GM23338 (cell line): ENCODE data around the gene MAPKAPK2. TPM values are rescaled to one million over a fixed set of nuclear protein-coding genes. Genes with fewer than 3 reads are reported as not detected.

ENCODE experiments used
- ATAC-seq: fragments of 200-7000 bp; cut with Tn5 transposase; 3 replicates; pipeline ENCODE4 v1.9.1; 2020
- DNase-seq: peaks from one replicate; pipeline ENCODE4 v3.0.0-alpha.2; 2015; ENCODE audit warnings: low spot score
- H2AFZ ChIP-seq: fragments of 200-600 bp; sonication (generic); 2 replicates; pipeline ENCODE4 v1.8.0; 2016; ENCODE audit warnings: antibody characterized with exemption, mild to moderate bottlenecking, moderate library complexity
- H3F3A ChIP-seq: fragments of 200-600 bp; sonication (generic); replicated peaks from 2 replicates; pipeline ENCODE4 v1.8.0; 2017; ENCODE audit warnings: antibody characterized with exemption, mixed run types, low read depth
- H3K27ac ChIP-seq: fragments of 200-600 bp; sonication (generic); 2 replicates; pipeline ENCODE4 v1.6.1; 2016; ENCODE audit warnings: low read depth
- H3K27me3 ChIP-seq: fragments of 200-600 bp; sonication (generic); 2 replicates; pipeline ENCODE4 v1.8.0; 2016; ENCODE audit warnings: mild to moderate bottlenecking, mixed run types, moderate library complexity; ENCODE audit not compliant: insufficient read depth
- H3K36me3 ChIP-seq: fragments of 200-600 bp; sonication (generic); 2 replicates; pipeline ENCODE4 v1.8.0; 2016; ENCODE audit warnings: mild to moderate bottlenecking; ENCODE audit not compliant: insufficient read depth
- H3K4me1 ChIP-seq: fragments of 200-600 bp; sonication (generic); 2 replicates; pipeline ENCODE4 v1.8.0; 2016; ENCODE audit warnings: mild to moderate bottlenecking, moderate library complexity; ENCODE audit not compliant: insufficient read depth
- H3K4me2 ChIP-seq: fragments of 200-600 bp; sonication (generic); 2 replicates; pipeline ENCODE4 v1.7.1; 2017; ENCODE audit warnings: mixed run types
- H3K4me3 ChIP-seq: fragments of 200-600 bp; sonication (generic); 2 replicates; pipeline ENCODE4 v1.6.1; 2016; ENCODE audit warnings: mixed run types
- H3K79me2 ChIP-seq: fragments of 200-600 bp; sonication (generic); replicated peaks from 2 replicates; pipeline ENCODE4 v1.8.0; 2017; ENCODE audit warnings: mild to moderate bottlenecking; ENCODE audit not compliant: insufficient read depth
- H3K9me2 ChIP-seq: fragments of 200-600 bp; sonication (generic); 2 replicates; pipeline ENCODE4 v1.8.0; 2017; ENCODE audit not compliant: insufficient read depth
- H4K20me1 ChIP-seq: fragments of 200-600 bp; sonication (generic); replicated peaks from 2 replicates; pipeline ENCODE4 v1.8.0; 2017; ENCODE audit warnings: mild to moderate bottlenecking; ENCODE audit not compliant: insufficient read depth
- H3K27ac Mint-ChIP-seq: 2 replicates; pipeline ENCODE4 v1.8.0; 2020; ENCODE audit warnings: inconsistent platforms, mild to moderate bottlenecking, moderate library complexity, mixed read lengths
- H3K27me3 Mint-ChIP-seq: 3 replicates; pipeline ENCODE4 v1.8.0; 2022; ENCODE audit warnings: low read depth, mild to moderate bottlenecking, moderate library complexity, mixed read lengths, inconsistent platforms; ENCODE audit not compliant: insufficient read depth, poor library complexity
- H3K36me3 Mint-ChIP-seq: 3 replicates; pipeline ENCODE4 v1.8.0; 2021; ENCODE audit warnings: low read depth, mild to moderate bottlenecking, inconsistent platforms, moderate library complexity, mixed read lengths
- H3K4me1 Mint-ChIP-seq: 3 replicates; pipeline ENCODE4 v1.8.0; 2020; ENCODE audit warnings: mild to moderate bottlenecking, inconsistent platforms, mixed read lengths
- H3K4me3 Mint-ChIP-seq: 3 replicates; pipeline ENCODE4 v1.8.0; 2021; ENCODE audit warnings: moderate library complexity, mild to moderate bottlenecking, inconsistent platforms, mixed read lengths
- H3K9me3 Mint-ChIP-seq: 3 replicates; pipeline ENCODE4 v1.8.0; 2020; ENCODE audit warnings: moderate library complexity, mild to moderate bottlenecking, inconsistent platforms, mixed read lengths
- CREB1 ChIP-seq: fragments of 250-450 bp; sonication (Bioruptor Pico); IDR thresholded peaks from 2 replicates; pipeline ENCODE4 v1.5.0; 2020; ENCODE audit warnings: low read depth, mild to moderate bottlenecking, moderate library complexity
- CTCF ChIP-seq, 2 experiments: fragments of 200-600 bp in 1 of 2; sonication (generic) in 1 of 2; conservative IDR thresholded peaks; 2 replicates each; pipeline versions ENCODE4 v1.5.1 to v1.6.1; 2016 to 2017; ENCODE audit warnings: antibody characterized with exemption in 2 of 2, low read depth in 2 of 2, mild to moderate bottlenecking in 2 of 2, moderate library complexity in 1 of 2
- EZH2 ChIP-seq: fragments of 200-600 bp; sonication (generic); IDR thresholded peaks from one replicate; pipeline ENCODE4 v1.8.0; 2017; ENCODE audit warnings: antibody characterized with exemption, mild to moderate bottlenecking, low read depth; ENCODE audit not compliant: unreplicated experiment
- EZH2phosphoT487 ChIP-seq: fragments of 200-600 bp; sonication (generic); IDR thresholded peaks from one replicate; pipeline ENCODE4 v1.8.1; 2018; ENCODE audit warnings: antibody characterized with exemption; ENCODE audit not compliant: unreplicated experiment
- JUNB ChIP-seq: IDR thresholded peaks from one replicate; pipeline ENCODE4 v1.6.1; 2016; ENCODE audit warnings: antibody characterized with exemption; ENCODE audit not compliant: unreplicated experiment
- NANOG ChIP-seq: IDR thresholded peaks from 2 replicates; pipeline ENCODE4 v1.6.1; 2016; ENCODE audit warnings: antibody characterized with exemption, borderline replicate concordance
- POLR2AphosphoS5 ChIP-seq: IDR thresholded peaks from 2 replicates; pipeline ENCODE4 v1.6.1; 2016; ENCODE audit warnings: antibody characterized with exemption, low read depth
- REST ChIP-seq: IDR thresholded peaks from one replicate; pipeline ENCODE4 v1.6.1; 2018; ENCODE audit warnings: antibody characterized with exemption; ENCODE audit not compliant: unreplicated experiment
- STAT1 ChIP-seq: IDR thresholded peaks from one replicate; pipeline ENCODE4 v1.6.1; 2016; ENCODE audit warnings: antibody characterized with exemption; ENCODE audit not compliant: unreplicated experiment
- ZNF114 ChIP-seq: fragments of 250-450 bp; sonication (Bioruptor Pico); IDR thresholded peaks from 2 replicates; pipeline ENCODE4 v1.5.0; 2020; ENCODE audit warnings: mild to moderate bottlenecking, moderate library complexity
- ZNF331 ChIP-seq: fragments of 250-450 bp; sonication (Bioruptor Pico); IDR thresholded peaks from 2 replicates; pipeline ENCODE4 v1.5.0; 2020; ENCODE audit warnings: low read depth, mild to moderate bottlenecking, moderate library complexity
- polyA plus RNA-seq: library from polyadenylated mRNA; unstranded; fragments of >200 nt; fragmentation: Nextera tagmentation; extraction: Ambion mirVana; gene quantifications from 2 replicates; pipeline ENCODE4 v1.2.1, GENCODE V29; 2016
- total RNA-seq: library from RNA; depleted of rRNA; stranded (reverse); fragments of >200 nt; shearing (Covaris generic); gene quantifications from 2 replicates; pipeline ENCODE4 v1.2.3, GENCODE V29; 2014
- TF ChIP-seq, protein P1 (sequence below): fragments of 250-450 bp; sonication (Bioruptor Pico); IDR thresholded peaks from 2 replicates; pipeline ENCODE4 v1.5.0; 2020; ENCODE audit warnings: mild to moderate bottlenecking, moderate library complexity
- TF ChIP-seq, protein P2 (sequence below): IDR thresholded peaks from 2 replicates; pipeline ENCODE4 v1.6.1; 2016; ENCODE audit warnings: antibody characterized with exemption

The MAPKAPK2 gene
- total and polyA plus RNA-seq, 2 experiments from 2014 or later: 10.1 to 30.4 TPM

- H3K27ac ChIP-seq: no peak overlapping the region
- Mint-ChIP-seq H3K27ac (no peak overlapping the region), H3K27me3 (peaks cover 38% of the 10 kb centered on the region), H3K36me3 (peaks cover 3% of the 10 kb centered on the region; the same call in 1 of the 3 replicates), H3K4me3 (no peak overlapping the region), H3K9me3 (no peaks in the 10 kb centered on the region), H3K4me1 (peaks cover 35% of the 10 kb centered on the region)
- H3K79me2 ChIP-seq: peaks cover 18% of the 10 kb centered on the region
- H4K20me1 ChIP-seq: peaks cover 18% of the 10 kb centered on the region
- H3F3A ChIP-seq: peaks cover 8% of the 10 kb centered on the region; the same call in 1 of the 2 replicates
- DNase-seq: no peak
- H3K4me2 ChIP-seq: no peak overlapping the region
- no peak for ATAC-seq
- H3K27me3 ChIP-seq: peaks cover 43% of the 10 kb centered on the region
- TF ChIP-seq, protein P1, sequence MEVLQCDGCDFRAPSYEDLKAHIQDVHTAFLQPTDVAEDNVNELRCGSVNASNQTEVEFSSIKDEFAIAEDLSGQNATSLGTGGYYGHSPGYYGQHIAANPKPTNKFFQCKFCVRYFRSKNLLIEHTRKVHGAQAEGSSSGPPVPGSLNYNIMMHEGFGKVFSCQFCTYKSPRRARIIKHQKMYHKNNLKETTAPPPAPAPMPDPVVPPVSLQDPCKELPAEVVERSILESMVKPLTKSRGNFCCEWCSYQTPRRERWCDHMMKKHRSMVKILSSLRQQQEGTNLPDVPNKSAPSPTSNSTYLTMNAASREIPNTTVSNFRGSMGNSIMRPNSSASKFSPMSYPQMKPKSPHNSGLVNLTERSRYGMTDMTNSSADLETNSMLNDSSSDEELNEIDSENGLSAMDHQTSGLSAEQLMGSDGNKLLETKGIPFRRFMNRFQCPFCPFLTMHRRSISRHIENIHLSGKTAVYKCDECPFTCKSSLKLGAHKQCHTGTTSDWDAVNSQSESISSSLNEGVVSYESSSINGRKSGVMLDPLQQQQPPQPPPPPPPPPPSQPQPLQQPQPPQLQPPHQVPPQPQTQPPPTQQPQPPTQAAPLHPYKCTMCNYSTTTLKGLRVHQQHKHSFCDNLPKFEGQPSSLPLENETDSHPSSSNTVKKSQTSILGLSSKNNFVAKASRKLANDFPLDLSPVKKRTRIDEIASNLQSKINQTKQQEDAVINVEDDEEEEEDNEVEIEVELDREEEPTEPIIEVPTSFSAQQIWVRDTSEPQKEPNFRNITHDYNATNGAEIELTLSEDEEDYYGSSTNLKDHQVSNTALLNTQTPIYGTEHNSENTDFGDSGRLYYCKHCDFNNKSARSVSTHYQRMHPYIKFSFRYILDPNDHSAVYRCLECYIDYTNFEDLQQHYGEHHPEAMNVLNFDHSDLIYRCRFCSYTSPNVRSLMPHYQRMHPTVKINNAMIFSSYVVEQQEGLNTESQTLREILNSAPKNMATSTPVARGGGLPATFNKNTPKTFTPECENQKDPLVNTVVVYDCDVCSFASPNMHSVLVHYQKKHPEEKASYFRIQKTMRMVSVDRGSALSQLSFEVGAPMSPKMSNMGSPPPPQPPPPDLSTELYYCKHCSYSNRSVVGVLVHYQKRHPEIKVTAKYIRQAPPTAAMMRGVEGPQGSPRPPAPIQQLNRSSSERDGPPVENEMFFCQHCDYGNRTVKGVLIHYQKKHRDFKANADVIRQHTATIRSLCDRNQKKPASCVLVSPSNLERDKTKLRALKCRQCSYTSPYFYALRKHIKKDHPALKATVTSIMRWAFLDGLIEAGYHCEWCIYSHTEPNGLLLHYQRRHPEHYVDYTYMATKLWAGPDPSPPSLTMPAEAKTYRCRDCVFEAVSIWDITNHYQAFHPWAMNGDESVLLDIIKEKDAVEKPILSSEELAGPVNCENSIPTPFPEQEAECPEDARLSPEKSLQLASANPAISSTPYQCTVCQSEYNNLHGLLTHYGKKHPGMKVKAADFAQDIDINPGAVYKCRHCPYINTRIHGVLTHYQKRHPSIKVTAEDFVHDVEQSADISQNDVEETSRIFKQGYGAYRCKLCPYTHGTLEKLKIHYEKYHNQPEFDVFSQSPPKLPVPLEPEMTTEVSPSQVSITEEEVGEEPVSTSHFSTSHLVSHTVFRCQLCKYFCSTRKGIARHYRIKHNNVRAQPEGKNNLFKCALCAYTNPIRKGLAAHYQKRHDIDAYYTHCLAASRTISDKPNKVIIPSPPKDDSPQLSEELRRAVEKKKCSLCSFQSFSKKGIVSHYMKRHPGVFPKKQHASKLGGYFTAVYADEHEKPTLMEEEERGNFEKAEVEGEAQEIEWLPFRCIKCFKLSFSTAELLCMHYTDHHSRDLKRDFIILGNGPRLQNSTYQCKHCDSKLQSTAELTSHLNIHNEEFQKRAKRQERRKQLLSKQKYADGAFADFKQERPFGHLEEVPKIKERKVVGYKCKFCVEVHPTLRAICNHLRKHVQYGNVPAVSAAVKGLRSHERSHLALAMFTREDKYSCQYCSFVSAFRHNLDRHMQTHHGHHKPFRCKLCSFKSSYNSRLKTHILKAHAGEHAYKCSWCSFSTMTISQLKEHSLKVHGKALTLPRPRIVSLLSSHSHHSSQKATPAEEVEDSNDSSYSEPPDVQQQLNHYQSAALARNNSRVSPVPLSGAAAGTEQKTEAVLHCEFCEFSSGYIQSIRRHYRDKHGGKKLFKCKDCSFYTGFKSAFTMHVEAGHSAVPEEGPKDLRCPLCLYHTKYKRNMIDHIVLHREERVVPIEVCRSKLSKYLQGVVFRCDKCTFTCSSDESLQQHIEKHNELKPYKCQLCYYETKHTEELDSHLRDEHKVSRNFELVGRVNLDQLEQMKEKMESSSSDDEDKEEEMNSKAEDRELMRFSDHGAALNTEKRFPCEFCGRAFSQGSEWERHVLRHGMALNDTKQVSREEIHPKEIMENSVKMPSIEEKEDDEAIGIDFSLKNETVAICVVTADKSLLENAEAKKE (CRISPR knock-in tag): no peak
- no peak for TF ChIP-seq EZH2phosphoT487
- no peak for TF ChIP-seq JUNB
- TF ChIP-seq REST: no peak
- no peak for TF ChIP-seq ZNF331 (CRISPR knock-in tag)
- no peak for TF ChIP-seq CTCF (conservative IDR thresholded peaks at IDR 0.05; ENCODE audit: low read depth in 2 of 2)
- TF ChIP-seq POLR2AphosphoS5: no peak
- TF ChIP-seq CREB1 (CRISPR knock-in tag): no peak
- TF ChIP-seq NANOG: no peak
- TF ChIP-seq, protein P2, sequence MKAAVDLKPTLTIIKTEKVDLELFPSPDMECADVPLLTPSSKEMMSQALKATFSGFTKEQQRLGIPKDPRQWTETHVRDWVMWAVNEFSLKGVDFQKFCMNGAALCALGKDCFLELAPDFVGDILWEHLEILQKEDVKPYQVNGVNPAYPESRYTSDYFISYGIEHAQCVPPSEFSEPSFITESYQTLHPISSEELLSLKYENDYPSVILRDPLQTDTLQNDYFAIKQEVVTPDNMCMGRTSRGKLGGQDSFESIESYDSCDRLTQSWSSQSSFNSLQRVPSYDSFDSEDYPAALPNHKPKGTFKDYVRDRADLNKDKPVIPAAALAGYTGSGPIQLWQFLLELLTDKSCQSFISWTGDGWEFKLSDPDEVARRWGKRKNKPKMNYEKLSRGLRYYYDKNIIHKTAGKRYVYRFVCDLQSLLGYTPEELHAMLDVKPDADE: no peak
- no peak for TF ChIP-seq STAT1
- TF ChIP-seq EZH2: no peak
- TF ChIP-seq ZNF114 (CRISPR knock-in tag): no peak
- H3K9me2 ChIP-seq: no peaks in the 10 kb centered on the region
- no peak overlapping the region for H2AFZ ChIP-seq
- no peak overlapping the region for H3K4me3 ChIP-seq
- H3K36me3 ChIP-seq: no peaks in the 10 kb centered on the region
- H3K4me1 ChIP-seq: peaks cover 25% of the 10 kb centered on the region
These were observed 1.4 kb upstream of the MAPKAPK2 start for GRCh38 chr1:206683313-206683712.
